GM13977 (cell line): ENCODE data around the gene GNAT3.
A peak's percentile ranks its signal among the peaks of the same experiment; 100 is the strongest.

Experiments
- DNase-seq: peaks from one replicate; pipeline ENCODE4 v3.0.0; 2012; ENCODE audit warnings: low spot score
- CTCF ChIP-seq: IDR thresholded peaks from 2 replicates; pipeline ENCODE4 v1.5.1; 2012; ENCODE audit warnings: mild to moderate bottlenecking, control low read depth; ENCODE audit not compliant: insufficient read depth; ENCODE audit errors: extremely low read depth, missing control alignments
- in situ Hi-C: fragments of 300-500 bp; cut with MboI; formaldehyde crosslinking; loops from one replicate; pipeline ENCODE4 v1.12.0; 2022; ENCODE audit warnings: low sequenced_read_pairs, low pct_unique_long_range_greater_than_20kb, mixed read lengths, inconsistent platforms; ENCODE audit not compliant: unreplicated experiment

GNAT3 gene

GRCh38 chr7:80432166-80432565 lies 79.7 kb downstream of the GNAT3 start:
- in situ Hi-C loops, result loop anchor here (25.0 kb wide), 1 partner anchor 230 kb away; no protein-coding TSS in a partner anchor

GRCh38 chr7:80429181-80429580 lies 82.7 kb downstream of the GNAT3 start:
- DNase-seq, result no peak
- TF ChIP-seq CTCF, result no peak
- in situ Hi-C loops, result loop anchor here (25.0 kb wide), 1 partner anchor 233 kb away; no protein-coding TSS in a partner anchor

More at GRCh38 chr7:80432166-80432565, 79.7 kb downstream of the GNAT3 start:
- TF ChIP-seq CTCF, result no peak
- no peak for DNase-seq

DNA sequence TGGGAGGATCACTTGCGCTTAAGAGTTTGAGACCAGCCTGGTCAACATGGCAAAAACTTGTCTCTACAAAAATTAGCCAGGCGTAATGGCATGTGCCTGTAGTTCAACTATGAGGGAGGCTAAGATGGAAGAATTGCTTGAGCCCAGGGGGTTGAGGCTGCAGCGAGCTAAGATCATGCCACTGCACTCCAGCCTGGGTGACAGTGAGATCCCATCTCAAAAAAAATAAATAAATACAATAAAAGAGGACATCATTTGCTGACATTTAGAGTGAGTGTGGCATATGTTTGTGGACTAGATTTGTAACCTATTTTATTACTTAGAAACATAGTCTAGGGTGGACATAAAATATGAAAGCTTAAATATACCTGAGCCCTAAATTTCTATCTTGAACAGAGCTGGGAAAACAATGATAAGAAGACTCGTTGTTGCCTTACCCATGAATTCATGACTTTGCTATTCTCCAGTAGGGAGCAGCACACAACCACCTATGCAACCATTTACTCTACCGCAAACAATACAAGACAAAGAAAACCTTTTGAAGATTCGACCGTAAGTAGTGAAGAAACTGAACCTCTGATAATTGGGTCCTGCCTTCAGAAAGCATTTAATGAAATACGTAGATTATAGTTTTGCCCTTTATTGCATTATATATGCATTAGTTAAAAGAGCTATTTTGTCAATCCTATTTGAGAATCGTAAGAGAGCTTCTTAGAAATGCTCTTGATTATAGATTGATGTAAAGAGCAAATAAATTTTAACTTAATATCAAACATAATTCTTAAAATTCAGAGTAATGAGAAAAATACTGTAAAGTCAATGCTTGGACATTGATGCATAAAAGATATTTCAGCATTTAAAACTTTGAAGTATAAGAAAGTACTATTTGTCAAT lies 83.5 kb downstream of the GNAT3 start:
- TF ChIP-seq CTCF, result peak; percentile 66
- DNase-seq, result peak; percentile 29
- in situ Hi-C loops, result loop anchor here (25.0 kb wide), 1 partner anchor 234 kb away; no protein-coding TSS in a partner anchor

DNA sequence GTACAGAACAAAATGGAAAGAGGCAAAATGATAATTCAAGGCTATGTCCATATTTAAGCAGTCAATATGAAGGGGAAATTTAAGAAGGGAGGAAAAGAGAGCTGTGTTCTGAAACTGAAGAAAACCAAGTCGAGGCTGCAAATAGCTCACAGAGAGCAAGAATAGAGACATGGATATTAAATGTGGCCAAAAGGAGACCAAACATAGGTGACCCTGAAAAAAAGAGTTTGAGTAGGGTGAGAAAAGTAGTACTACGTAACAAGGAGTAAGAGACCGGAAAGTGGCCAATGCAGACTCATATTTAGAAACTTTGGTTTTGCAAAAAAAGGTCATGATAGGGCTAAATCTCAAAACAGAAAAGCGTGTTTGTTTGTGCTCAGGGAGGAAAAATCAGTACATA lies 84.6 kb downstream of the GNAT3 start:
- TF ChIP-seq CTCF, result no peak
- in situ Hi-C loops, result loop anchor here (25.0 kb wide), 1 partner anchor 235 kb away; no protein-coding TSS in a partner anchor
- no peak for DNase-seq

GRCh38 chr7:80420876-80421275 lies 91.0 kb downstream of the GNAT3 start:
- in situ Hi-C loops, result no loop called here
- no peak for DNase-seq
- no peak for TF ChIP-seq CTCF

DNA sequence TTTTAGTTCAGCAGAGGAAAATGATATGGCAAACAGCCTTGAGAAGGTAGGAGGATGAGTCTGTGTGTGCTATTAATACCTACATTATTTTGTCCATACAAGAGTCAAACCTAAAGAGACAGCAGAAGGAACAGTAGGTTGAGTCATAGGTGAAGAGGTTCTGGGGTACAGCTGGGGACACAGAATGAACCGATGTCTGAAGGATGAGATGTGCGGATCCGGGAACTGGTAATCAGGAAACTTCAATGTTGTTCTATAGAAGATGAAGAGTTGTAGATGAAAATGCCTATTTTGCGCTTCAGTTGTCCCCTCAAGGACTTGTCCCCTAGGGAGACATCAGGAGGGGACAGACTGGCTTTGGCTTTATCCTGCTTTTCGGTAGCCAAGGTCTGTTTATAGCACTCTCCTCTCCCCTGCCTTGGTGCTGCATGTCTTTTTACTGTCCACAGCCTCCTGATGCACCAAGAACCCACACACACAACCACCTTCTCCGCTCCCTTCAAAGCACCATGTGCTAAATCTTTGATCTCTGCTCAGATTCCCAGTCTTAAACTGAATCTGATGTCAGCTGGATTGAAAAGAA lies 94.6 kb downstream of the GNAT3 start:
- TF ChIP-seq CTCF, result no peak
- DNase-seq, result no peak
- in situ Hi-C loops, result no loop called here
